OCI-M2 (cell line): ENCODE results near the gene SF3B1.
"Not testable (repeated sequence)": the region's sequence is repeated elsewhere in the genome, so short reads cannot be mapped to it uniquely, and the experiment has no call there.

Source experiments
- DNase-seq: peaks from one replicate; lab custom pipeline; 2025; ENCODE audit not compliant: unreplicated experiment; lab: John Stamatoyannopoulos, UW

The SF3B1 gene

DNA sequence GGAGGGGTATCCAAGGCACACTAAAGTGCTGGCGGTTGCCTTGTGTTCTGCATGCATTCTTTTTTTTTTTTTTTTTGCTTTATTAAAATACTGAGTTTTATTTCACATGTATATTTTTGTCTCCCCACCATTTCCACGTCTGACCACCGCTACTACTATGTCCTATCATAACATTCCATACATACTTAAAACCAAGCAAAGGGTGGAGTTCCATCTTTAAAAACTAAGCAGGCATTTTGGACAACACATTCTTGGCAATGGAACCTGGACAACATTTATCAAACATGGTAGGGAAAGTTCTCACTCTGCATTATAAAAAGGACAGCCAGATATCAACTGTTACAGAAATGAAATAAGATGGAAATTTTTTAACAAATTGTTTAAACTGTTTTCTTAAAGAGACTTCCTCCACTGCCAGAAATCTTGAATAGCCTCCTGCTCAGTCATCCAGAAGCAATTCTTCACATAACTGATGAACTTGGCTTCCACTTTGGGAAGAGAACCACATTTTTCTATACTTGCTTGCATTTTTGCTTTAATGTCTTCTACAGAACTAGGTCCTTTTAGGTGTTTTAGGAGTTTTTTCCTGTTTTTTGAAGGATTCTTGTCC is 55.4 kb downstream of the SF3B1 start:
- not testable (repeated sequence) for DNase-seq

DNA sequence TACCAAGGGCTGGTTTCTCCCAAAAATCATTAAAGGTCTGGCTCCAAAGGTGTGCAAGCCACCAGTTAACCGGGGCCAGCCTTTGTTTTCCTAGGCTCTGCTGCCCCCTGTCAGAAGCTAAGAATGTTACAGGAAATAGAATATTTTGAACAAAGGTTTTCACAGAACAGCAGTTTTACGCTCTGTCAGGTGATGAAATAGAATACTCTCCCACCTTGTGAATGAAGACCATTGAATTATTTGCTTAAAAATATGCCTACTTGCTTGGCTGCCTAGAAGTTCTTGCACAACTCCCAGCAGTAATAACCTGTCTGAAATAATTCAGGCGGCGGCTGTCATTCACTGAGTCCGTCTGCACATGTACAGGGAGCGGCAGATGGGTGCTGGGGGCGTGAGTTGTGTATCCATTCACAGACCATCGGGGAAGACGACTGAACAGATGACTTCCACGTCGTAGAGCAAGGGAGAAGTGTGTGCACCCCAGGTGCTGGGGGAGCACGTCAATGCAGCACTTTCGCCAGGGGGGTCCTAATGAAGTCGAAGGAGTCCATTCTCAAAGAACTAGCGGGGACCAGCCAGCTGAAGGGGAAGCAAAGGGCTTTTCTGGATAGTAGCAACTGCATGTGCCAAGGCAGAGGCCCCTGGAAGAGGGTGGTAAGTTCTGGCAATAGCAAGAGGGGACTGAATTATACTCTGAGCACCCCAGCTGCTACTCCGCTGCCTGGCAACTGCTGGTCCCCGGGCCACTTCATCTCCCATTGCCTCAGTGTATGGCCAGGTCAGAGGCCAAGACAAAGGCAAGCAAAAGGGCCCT is 56.1 kb downstream of the SF3B1 start:
- DNase-seq = no peak

DNA sequence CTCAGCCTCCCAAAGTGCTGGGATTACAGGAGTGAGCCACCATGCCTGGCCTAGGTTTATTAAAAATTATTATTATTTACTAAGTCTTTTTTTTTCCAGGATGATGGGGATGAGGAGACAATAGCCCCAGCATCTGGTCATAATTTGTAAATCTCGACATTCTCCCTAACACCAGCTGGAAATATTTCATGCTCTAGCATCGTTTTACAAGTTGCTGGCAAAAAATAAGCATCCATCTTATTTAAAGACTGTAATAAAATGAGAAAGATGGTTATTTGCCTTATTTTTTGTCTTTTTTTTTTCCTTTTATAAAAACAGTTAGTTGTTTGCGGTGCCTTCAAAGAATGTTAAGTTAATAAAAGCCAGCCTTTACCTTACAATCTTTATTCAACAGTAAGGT is 56.7 kb downstream of the SF3B1 start:
- no peak for DNase-seq

DNA sequence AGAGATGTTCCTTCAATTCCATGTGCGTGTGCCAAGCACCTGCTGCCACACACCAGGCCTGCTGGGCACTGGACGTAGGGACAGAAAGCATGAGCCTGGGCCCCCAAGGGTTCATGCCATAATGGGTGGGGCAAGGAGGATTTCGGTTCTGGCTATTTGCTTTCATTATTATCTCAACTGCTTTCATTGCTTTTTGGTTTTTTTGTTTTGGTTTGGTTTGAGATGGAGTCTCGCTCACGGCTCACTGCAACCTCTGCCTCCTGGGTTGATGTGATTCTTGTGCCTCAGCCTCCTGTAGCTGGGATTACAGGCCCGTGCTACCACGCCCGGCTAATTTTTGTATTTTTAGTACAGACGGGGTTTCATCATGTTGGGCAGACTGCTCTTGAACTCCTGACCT is 57.2 kb downstream of the SF3B1 start:
- DNase-seq = no peak

DNA sequence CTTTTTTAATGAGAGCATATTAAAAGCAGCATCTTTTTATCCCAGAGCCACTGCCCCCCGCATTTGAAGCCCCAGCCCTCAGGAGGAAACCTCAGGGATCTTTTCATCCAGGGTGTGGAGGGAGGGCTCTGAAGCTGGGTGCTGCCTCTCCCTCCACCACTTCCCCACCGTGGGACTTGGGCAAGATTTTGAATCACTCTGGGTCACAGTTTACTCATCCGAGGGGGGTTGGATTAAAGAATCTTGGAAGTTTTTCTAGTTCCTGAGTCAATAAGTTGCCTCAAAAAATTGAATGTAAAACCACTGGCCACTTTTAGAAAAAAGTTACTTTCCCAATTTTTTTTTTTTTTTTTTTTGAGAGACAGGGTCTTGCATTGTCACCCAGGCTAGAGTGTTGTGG is 62.2 kb downstream of the SF3B1 start:
- no peak for DNase-seq

DNA sequence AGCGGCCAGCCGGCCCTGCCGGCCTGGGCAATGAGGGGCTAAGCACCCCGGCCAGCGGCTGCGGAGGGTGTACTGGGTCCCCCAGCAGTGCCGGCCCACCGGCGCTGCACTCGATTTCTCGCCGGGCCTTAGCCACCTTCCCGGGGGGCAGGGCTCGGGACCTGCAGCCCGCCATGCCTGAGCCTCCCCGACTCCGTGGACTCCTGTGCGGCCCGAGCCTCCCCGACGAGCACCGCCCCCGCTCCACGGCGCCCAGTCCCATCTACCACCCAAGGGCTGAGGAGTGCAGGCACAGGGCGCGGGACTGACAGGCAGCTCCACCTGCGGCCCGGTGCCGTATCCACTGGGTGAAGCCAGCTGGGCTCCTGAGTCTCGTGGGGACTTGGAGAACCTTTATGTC is 64.2 kb downstream of the SF3B1 start:
- DNase-seq = not testable (repeated sequence)

DNA sequence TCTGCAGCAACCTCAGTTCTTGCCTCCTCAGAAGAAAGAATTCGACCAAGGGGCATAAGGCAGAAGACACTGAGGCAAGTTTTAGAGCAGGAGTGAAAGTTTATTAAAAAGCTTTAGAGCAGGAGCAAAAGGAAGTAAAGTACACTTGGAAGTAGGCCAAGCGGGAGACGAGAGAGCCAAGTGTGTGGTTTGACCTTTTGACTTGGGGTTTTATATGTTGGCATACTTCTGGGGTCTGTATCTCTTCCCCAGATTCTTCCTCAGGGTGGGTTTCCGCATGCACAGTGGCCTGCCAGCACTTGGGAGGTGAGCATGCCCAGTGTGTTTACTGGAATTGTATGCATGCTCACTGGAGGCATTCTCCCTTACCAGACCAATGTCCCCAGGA is 64.9 kb downstream of the SF3B1 start:
- no peak for DNase-seq

DNA sequence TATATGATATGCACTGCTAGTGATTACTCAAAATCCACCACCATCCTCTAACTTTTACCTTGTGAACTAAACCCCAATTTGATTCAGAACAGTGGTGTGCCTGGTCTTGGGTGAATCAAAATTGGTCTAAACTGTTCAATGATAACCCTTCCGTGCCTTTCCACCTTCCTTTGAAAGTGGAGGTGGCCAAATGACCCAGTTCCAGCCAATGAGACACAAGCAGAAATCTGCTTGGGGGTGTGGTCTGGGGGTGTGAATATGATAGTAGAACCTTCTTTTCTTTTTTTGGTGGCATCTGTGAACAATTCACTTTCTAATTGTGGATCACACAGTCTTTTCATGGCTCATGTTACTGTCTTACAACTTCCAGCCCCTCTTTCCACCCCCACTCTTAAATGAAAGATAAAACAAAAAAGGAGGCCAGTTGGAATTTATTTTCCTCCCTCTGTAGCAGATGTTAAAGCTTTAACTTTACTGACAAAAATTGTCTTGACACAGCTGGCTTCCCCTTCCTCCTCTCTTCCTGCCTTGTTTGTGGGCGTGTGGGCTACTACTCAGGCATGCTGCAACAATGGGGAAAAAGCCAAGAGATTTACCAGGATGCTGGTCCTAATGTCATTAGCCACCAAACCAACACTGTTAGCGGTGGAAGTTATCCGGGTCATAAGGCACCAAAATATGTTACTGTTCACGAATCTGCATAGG is 65.4 kb downstream of the SF3B1 start:
- no peak for DNase-seq

DNA sequence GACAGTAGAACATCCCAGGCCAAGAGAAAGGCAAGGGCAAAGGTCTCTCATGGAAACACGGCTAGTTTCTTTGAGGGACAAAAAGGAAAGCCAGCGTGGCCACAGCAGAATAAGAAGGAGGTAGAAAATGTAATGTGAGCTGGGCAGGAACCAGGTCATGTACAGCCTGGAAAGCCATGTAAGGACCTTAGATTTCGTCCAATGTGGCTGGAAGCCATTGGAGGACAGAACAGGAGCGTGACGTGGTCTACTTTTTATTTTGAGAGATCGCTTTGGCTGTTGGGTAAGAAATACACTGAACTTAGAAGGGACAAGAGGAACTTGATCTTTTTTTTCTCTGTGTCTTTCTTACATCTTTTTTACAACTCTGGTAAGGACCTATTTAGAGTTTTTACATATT is 66.4 kb downstream of the SF3B1 start:
- no peak for DNase-seq

DNA sequence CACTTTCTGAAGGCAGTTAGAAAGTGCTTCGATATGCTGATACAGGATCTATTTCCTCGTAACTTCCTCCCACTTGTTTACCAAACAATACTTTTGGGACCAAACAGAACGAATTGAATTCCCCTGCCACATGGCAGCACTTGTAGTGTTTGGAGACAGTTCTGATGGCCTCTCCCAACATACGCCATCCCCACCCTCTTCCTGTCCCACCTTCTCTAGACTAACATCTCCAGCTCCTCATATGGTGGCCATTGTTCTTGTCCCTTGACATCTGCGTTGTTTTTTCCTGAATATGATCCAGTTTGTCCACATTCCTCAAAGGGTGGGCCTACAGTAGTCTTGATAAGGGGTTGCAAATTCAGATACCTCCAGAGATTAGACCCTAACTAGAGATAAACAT is 70.8 kb downstream of the SF3B1 start:
- no peak for DNase-seq

DNA sequence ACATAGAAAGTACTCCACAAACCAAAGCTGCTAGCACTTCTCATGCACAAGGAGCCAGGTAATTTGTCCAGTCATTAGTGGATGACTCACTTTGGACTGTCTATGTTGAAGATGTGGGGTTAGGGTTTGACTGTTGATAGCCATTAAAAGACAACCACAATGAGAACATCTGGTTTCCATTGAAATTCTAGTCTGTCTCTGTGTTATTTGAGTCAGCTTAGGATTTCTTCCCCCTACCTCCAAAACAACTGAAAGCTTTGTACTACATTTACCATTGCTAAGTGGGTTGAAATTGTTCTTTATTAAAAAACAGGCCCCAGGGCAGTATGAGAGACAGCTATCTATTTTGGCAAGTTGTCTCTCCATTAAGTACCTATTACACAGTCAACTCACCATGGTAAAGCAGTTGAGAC is 74.1 kb downstream of the SF3B1 start:
- no peak for DNase-seq

DNA sequence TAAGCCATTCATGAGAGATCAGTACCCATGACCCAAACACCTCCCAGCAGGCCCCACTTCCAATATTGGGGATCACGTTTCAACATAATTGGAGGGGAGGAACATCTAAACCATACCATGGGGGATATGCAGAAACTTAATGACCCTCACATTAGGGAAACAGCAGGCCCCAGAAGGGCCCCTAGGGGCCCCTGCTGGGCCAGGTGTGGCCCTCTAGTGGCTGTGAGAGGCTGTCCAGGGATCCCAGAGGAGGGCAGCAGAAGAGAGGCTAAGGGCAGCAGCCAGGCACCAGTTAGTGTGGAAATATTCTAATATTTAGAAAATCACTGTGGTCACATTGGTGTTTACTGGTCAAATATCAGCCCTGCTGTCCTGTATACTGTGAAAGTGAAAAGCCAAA is 75.0 kb downstream of the SF3B1 start:
- no peak for DNase-seq

DNA sequence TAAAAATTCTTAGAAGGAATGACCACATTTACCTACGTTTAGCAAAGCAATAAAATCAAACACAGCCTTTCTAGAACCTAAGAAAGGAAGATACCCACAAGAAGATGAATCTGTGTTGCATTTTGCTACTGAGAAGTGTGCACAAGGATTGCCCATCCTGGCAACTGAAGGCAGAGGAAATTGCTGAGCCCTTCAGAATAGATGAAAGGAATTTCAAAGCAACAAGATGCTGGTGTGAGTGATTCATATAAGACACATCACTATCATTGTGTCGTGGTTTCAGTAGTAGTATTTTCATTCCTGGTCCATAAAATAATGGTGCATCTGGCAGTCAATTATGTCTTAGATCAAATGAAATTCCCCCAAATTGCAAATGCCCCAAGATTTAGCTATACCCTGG is 75.9 kb downstream of the SF3B1 start:
- no peak for DNase-seq

DNA sequence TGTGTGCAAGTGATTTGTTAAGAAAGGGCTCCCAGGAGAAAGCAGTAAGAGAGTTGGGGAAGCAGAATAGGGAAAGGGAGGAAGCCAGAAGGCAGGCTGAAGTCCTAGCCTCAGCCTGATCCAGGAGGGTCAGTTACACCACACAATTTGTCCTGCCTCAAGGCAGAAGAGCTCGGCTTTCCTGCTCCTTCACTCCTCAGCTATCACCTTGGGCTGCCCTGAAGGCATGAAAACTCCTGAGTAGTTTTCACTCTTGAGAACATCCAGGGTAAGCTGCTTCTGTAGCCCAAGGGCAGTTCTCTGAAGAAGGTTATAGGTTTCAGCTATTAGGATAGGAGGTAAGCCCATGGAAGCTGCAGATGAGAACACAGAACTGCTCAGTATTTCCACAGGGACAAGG is 76.8 kb downstream of the SF3B1 start:
- DNase-seq = no peak

DNA sequence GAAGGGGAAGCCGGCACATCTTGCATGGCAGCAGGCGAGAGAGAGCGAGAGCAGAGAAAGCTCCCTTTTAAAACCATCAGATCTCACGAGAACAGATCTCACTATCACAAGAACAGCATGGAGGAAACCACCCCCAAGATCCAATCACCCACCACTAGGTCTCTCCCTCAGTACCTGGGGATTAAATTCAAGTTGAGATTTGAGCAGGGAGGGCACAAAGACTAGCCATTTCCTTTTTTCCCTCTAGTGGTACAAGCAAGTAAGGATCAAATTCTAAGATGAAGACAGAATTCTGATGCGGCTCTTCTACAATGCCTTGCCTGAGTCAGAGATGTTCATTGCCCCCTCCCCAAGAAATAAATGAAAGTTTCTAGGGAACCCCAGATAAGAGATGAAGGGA is 78.7 kb downstream of the SF3B1 start:
- no peak for DNase-seq

DNA sequence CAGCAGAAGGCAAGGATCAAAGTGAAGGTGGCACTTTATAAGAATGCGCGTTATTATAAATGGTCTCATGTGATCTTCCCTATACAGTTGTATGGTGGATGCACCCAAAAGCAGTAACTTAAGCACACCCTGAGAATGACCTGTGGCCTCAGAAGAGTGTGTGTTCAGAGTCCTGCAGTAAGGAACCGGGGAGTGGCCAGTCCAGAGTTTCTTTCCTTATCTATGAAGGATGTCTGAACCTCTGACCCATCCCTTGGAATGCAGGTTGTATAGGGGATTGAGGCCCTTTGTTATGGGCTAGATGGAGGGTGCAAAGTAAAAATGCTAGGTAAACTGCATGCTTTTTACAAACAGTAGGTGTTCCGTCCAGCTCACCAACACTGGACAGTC is 80.7 kb downstream of the SF3B1 start:
- no peak for DNase-seq

DNA sequence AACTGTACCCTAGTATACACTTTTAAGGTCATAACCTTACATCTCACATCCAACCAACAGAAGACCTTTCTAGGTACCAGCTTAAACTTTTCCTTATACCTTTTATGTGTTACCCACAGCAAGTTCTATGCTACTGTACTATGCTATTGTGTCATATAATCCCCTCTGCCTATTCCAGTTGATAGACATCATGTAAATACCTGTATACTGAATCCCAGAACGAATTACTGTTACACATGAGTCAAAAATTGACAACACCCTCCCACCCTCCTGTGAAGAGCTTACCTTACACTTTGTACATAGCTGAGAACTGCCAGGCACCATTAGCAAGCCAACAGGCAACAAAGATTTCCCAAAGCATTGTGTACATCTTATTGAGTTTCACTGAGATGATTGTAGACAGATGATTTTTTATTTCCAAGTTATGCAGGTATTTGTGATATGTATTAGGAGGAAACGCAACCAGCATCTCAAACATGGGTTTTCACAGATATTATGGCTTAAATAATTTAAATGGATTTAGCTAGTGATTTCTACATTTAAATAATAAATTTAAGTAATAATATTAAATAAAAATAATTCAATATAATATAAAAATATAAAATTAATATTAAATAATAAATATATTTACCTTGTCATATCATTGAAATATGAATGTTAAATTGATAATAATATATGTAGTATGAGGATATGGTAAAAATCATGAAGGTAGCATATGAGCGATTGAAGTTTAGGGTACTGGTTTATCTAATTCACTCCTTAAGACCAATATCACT is 81.2 kb downstream of the SF3B1 start:
- no peak for DNase-seq

DNA sequence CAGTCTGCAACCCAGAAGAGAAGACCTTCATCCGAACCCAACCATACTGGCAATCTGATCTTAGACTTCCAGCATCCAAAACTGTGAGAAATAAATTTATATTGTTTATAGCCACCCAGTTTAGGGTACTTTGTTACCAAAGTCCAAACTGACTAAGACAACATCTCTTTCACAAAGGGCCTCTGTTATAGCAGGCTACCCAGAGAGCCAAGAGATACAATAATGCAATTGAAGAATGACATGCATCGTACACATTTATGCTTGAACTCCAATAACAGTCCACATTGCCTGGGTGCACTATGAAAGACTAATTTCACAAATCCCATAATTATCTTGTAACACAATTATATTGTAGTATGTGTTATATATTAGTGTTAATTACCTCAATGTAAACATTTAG is 85.1 kb downstream of the SF3B1 start:
- no peak for DNase-seq

DNA sequence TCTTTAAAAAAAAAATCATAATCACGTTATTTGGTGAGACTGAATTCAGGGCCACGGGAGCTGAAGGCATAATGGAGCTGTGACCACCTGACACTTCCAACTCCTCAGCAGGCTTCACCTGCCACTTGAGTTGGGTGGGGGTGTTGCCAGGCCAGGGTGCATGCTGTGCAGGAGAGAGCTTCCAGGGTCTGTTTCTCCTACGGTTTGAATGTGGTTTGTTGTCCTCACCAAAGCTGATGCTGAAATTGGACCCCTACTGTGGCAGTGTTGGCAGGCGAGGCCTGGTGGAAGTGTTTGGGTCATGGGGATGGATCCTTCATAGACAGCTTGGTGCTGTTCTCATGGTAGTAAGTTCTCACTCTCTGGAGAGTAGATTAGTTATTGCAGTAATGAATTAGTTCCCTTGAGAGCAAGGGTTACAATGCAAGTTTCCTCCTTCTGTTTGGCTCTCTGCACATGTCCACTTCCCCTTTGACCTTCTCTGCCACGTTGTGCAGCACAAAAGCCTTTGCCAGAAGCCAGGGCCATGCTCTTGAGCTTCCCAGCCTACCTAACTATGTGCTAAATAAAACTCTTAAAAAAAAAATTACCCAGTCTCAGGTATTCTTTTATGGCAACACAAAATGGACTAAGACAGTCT is 86.0 kb downstream of the SF3B1 start:
- no peak for DNase-seq

DNA sequence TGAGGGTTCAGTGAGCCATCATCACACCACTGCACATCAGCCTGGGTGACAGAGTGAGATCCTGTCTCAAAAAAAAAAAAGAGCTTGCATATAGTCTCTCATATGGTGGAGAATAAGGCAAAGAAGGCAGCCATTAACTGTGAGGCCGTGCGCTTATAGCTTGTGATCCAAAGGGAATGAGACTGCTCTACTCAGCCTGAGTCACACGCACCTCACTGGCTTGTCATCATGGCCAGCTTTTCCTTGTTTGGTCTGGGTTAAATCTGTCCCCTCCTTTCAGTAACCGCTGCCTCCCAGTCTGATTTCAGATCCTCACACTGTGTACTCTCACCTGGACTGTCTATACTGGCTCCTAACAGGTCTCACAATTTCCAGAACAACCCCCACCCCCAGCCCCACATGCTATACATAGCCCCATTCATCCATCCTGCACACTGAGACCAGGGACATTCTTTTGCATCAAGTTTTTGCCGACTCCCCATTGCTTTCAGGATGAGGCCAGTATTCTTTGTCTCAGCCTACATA is 88.9 kb downstream of the SF3B1 start:
- DNase-seq = no peak

DNA sequence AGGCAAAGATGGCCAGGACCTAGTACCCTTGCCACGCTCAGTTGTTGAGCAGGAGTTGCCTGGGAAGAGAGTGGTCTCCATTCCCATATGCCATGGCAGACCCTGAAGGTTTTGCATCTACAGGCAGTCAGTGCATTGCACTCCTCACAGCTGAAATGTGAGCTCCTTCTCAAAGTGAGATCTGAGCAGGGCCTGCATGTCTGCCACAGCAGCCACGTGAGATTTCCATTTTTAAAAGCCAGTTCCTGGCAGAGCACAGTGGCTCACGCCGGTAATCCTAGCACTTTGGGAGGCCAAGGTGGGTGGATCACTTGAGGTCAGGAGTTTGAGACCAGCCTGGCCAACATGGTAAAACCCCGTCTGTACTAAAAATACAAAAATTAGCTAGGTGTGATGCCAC is 90.9 kb downstream of the SF3B1 start:
- DNase-seq = not testable (repeated sequence)
